ENCODE results near the gene TULP1. TPM values are rescaled to one million over a fixed set of nuclear protein-coding genes. Genes with fewer than 3 reads are reported as not detected.

The TULP1 gene
- total RNA-seq, 1 experiment from 2014 or later = not detected

DNA sequence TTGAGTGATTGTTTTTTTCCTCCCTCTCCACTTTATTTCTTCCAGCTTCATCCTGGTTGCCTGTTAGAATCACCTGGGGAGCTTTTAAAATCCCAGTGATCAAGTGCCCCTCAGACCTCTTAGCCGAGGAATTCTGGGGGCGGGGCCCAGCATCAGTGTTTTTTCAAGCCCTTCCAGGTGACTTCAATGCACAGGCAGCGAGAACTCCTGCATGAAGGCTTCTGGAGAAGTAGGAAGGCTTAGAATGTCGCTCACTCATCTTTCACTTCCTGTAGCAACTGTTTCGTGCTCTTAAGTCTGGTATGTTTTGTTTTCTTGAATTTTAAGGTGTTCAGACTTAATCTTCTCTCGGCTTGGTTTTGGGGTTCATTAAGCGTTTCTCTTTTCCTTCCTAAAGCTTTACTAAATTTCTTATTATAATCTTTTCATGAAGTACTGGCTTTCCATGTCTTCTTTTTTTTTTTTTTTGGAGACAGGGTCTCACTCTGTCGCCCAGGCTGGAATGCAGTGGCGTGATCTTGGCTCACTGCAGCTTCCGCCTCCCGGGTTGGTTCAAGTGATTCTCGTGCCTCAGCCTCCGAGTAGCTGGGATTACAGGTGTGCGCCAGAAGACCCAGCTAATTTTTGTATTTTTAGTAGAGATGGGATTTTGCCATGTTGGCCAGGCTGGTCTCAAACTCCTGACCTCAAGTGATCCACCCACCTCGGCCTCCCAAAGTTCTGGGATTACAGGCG lies 30.9 kb upstream of the TULP1 start:
- H4K8ac ChIP-seq (replicated peaks; ENCODE audit: insufficient read length, low read depth, low read length) = no peak overlapping the region
- H3K27ac Mint-ChIP-seq = peak overlapping the region in 2 of 3 experiments; percentile 14 to 23; a peak in 3 of 7 replicates
- H3K27me3 ChIP-seq (ENCODE audit: insufficient read depth, low read length) = no peaks in the 10 kb centered on the region
- peaks cover 3% of the 10 kb centered on the region for H3K23me2 ChIP-seq (ENCODE audit: insufficient read length, low read depth, low read length, poor library complexity, severe bottlenecking)
- no peak overlapping the region for H3T11ph ChIP-seq (ENCODE audit: low read length)
- no peak overlapping the region for H3K56ac ChIP-seq (ENCODE audit: insufficient read length, low read depth, low read length)
- TF ChIP-seq, protein P1, sequence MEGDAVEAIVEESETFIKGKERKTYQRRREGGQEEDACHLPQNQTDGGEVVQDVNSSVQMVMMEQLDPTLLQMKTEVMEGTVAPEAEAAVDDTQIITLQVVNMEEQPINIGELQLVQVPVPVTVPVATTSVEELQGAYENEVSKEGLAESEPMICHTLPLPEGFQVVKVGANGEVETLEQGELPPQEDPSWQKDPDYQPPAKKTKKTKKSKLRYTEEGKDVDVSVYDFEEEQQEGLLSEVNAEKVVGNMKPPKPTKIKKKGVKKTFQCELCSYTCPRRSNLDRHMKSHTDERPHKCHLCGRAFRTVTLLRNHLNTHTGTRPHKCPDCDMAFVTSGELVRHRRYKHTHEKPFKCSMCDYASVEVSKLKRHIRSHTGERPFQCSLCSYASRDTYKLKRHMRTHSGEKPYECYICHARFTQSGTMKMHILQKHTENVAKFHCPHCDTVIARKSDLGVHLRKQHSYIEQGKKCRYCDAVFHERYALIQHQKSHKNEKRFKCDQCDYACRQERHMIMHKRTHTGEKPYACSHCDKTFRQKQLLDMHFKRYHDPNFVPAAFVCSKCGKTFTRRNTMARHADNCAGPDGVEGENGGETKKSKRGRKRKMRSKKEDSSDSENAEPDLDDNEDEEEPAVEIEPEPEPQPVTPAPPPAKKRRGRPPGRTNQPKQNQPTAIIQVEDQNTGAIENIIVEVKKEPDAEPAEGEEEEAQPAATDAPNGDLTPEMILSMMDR (conservative IDR thresholded peaks at IDR 0.05) = no peak
- H2BK15ac ChIP-seq (ENCODE audit: low read depth, low read length) = no peak overlapping the region
- no peak overlapping the region for H3K4me2 ChIP-seq (ENCODE audit: insufficient read depth, insufficient read length, low read length)
- DNase-seq = peak; percentile 84
- no CpG with 5 or more reads among the region's 16 CpGs for WGBS (ENCODE audit: extremely low coverage, insufficient read length, low lambda C conversion rate)
- H3K36me3 Mint-ChIP-seq (ENCODE audit: insufficient read depth in 1 of 3, low read depth in 3 of 3) = no peaks in the 10 kb centered on the region
- H3K27ac ChIP-seq (ENCODE audit: insufficient read length, low read depth, low read length) = no peak overlapping the region
- no peak overlapping the region for H3K18ac ChIP-seq (ENCODE audit: insufficient read length, low read depth, low read length)
- no peaks in the 10 kb centered on the region; a peak in 1 of 5 replicates for H3K9me3 Mint-ChIP-seq
- no peak overlapping the region for H3K14ac ChIP-seq (ENCODE audit: insufficient read depth, low read length)
- H2BK12ac ChIP-seq (ENCODE audit: insufficient read length, low read depth, low read length) = no peak overlapping the region
- no peaks in the 10 kb centered on the region; the same call in 1 of the 2 replicates for H3K4me1 ChIP-seq (ENCODE audit: insufficient read depth, low read length)
- H3K9me3 ChIP-seq (ENCODE audit: control insufficient read depth, low read depth, low read length) = no peaks in the 10 kb centered on the region
- H3K23ac ChIP-seq (ENCODE audit: insufficient read length, low read depth, low read length) = no peak overlapping the region
- H3K9ac ChIP-seq (ENCODE audit: extremely low read depth, insufficient read length, low read length) = no peak overlapping the region
- H4K5ac ChIP-seq (ENCODE audit: insufficient read length, low read depth, low read length) = no peak overlapping the region
- peak overlapping the region; percentile 36 for H2AFZ ChIP-seq (ENCODE audit: low read length)
- no peak overlapping the region for H2AK5ac ChIP-seq (ENCODE audit: insufficient read length, low read length)
- peak overlapping the region in 1 of 2 experiments; percentile 23; a peak in 2 of 5 replicates for H3K4me3 Mint-ChIP-seq
- H3K4me1 Mint-ChIP-seq = peaks cover 19 to 27% of the 10 kb centered on the region in 2 experiments
- H3K27me3 Mint-ChIP-seq (ENCODE audit: low read depth) = no peaks in the 10 kb centered on the region; the same call in none of the 2 replicates
- no peaks in the 10 kb centered on the region for H4K20me1 ChIP-seq (ENCODE audit: control insufficient read depth, insufficient read depth, insufficient read length)
- no peaks in the 10 kb centered on the region for H3K79me1 ChIP-seq (ENCODE audit: insufficient read depth, low read depth, low read length, poor library complexity, severe bottlenecking)
- no peak overlapping the region for H3K4ac ChIP-seq (ENCODE audit: low read depth, low read length)
- H2BK120ac ChIP-seq (ENCODE audit: low read depth, low read length, poor library complexity, severe bottlenecking) = no peak overlapping the region
- no peaks in the 10 kb centered on the region for H3K79me2 ChIP-seq (ENCODE audit: insufficient read depth, low read length)
- H4K91ac ChIP-seq (ENCODE audit: insufficient read length, low read depth, low read length) = no peak overlapping the region
- H2BK5ac ChIP-seq (ENCODE audit: insufficient read length, low read length) = no peak overlapping the region
- H2BK20ac ChIP-seq (ENCODE audit: low read depth, low read length, poor library complexity, severe bottlenecking) = no peak overlapping the region
